IPS-18c (cell line): ENCODE results near the gene DAPK1.

ENCODE experiments used
- H3K4me3 ChIP-seq: 2 replicates; pipeline ENCODE4 v1.7.0; 2013; ENCODE audit warnings: low read depth, mild to moderate bottlenecking, low read length, moderate library complexity; ENCODE audit not compliant: insufficient read depth
- H3K9me3 ChIP-seq: one replicate; pipeline ENCODE4 v1.6.1; 2013; ENCODE audit warnings: mild to moderate bottlenecking, low read length, moderate library complexity; ENCODE audit not compliant: control insufficient read depth, insufficient read depth

Gene DAPK1

DNA sequence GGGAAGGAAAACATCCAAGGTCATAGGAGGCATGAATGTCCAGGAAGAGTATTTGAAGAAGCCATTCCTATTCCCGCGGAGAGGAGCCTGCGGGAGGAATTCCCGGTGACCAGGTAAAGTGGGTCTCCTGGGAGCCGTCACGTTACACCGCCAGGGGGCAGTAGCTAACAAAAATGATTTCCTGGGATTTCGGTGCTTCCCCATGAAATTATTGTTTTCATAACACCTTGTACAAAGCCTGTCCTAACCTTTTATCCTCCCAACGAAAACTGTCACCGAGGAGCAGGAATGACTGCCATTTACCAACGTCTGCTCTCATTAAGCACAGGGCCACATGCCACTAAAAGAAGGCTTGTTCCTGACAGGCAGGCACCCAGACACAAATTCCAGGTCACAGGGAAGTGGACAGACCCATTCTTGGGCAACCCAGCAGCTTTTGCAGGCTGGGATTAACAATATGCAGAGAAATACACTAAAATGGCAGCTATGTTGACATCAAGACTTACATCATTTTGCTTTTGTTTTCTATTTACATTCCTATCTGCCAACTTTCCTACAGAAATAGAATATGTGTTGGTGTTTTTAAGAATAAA lies 187.1 kb downstream of the DAPK1 start:
- no peak overlapping the region for H3K4me3 ChIP-seq
- no peaks in the 10 kb centered on the region for H3K9me3 ChIP-seq

DNA sequence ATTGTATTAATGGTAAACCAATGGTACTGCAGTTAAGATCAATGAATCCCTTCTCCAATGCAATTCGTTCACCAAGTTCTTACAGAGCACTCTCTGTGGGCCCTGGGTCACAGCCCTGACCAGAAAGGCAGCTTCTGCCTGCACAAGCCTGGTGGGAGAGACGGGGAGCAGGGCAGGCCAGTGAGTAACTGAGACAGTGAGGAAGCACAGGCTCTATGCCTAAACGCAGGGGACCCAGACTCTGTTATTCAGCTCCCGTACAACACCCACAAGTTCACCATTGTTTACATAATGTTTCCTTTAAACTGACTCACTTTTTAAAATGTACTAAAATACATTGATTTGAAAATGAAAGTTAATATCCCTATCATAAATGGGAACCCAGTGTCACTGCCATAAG lies 187.8 kb downstream of the DAPK1 start:
- no peak overlapping the region for H3K4me3 ChIP-seq

DNA sequence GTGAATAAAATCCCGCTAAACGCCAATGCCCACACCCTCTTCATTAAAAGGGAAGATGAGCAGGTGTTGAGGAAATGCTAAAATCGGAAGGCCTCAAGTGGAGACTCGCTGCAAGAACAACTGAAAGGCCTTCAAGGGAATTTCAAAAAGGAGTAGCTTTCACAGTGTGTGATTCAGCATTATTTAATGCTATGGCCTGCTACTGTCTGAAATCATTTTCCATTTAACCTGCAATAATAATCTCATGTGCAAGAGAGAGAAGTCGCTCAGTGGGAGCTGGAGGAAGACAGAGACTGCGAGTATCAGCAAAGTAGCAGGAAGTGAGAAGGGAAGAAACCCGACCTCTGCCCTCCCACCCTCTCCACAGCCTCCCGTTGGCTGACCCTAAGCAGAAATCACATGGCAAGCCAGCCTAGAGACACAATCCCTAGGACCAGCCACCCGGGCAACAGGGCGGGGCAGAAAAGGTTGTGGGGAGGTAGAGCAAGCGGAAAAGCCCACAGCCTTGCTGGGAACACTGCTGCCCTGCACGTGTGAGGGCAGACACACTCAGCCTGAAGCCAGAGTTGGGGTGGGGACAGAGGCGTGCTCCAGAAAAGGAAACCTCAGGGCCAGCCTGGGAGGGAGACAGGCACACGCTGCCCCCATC lies 188.3 kb downstream of the DAPK1 start:
- no peak overlapping the region for H3K4me3 ChIP-seq
- no peaks in the 10 kb centered on the region for H3K9me3 ChIP-seq

More for the DNA sequence above, 187.8 kb downstream of the DAPK1 start:
- no peaks in the 10 kb centered on the region for H3K9me3 ChIP-seq

DNA sequence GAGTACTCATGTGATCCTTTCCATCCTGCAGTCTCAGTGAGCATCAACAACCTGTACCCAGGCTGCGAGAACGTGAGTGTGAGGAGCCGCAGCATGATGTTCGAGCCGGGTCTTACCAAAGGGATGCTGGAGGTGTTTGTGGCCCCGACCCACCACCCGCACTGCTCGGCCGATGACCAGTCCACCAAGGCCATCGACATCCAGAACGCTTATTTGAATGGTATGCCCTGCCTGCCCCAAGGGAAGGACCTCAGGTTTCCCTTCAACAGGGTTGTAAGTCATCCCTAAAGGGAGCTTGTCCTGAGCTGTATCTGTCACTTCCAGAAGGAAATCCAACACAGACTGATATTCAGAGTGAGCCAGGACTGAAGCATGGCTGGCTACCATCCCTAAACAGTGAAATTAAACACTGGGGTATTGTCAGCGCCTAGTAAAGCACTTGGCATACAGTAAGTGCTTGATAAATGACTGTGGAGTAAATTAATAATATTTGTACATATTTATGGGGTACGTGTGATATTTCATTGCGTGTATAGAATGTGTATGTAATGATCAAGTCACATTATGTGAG lies 188.9 kb downstream of the DAPK1 start:
- no peak overlapping the region for H3K4me3 ChIP-seq

DNA sequence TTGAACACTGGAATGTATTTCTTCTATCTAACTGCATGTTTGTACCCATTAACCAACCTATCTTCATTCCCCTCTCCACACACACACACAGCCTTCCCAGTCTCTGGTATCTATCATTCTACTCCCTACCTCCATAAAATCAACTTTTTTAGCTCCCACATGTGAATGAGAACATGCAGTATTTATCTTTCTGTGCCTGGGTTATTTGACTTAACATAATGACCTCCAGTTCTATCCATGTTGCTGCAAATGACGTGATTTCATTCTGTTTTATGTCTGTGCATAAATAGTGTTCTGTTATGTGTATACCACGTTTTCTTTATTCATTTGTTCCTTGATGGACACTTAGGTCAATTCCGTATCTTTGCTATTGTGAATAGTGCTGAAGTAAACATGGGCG lies 189.5 kb downstream of the DAPK1 start:
- Histone ChIP-seq H3K9me3 (no peaks in the 10 kb centered on the region), H3K4me3 (no peak overlapping the region)

More for the DNA sequence above, 188.9 kb downstream of the DAPK1 start:
- no peaks in the 10 kb centered on the region for H3K9me3 ChIP-seq

DNA sequence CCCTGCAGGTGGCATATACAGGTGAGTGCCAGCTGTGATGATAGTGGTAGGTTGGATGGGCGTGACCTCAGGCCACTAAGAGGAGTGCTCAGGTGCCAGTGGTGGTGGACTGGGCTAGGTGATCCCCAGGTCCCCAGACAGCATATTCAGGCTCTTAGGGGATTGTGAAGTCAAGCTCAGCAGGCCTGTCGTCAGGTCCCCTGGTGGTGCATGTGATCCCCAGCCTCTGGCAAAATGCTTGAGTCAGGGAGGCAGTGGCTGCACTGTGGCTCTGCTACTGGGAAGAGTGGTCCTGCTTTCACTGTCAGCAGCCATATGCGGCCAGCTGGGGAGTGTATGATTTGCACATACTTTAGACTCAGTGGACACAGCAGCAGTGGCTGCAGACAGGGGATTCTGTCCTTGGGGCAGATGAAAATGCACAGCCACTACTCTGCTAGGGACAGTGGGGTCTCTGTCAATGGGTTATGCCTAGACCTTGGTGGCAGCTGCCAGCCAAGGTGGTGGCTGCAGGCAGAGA lies 196.6 kb downstream of the DAPK1 start:
- H3K9me3 ChIP-seq: no peaks in the 10 kb centered on the region
- H3K4me3 ChIP-seq: no peak overlapping the region

DNA sequence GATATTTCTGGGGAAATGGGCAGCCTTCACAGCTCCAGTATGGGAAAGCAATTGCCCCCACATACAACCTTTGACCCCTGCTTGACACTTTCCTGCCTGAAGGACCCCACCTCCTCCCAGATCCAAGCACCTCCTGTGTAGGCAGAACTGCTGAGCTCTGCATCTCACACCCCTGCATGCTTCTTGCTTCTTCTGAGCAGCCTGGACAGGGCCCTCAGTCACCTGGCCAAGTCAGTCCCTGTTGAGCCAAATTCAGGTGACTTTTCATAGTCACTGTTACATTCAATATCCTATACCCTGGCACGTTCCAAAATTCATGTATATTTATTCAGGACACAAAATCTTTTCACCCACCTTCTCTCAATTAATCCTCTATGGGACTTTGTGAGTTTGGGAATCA lies 197.9 kb downstream of the DAPK1 start:
- Histone ChIP-seq H3K9me3 (no peaks in the 10 kb centered on the region), H3K4me3 (no peak overlapping the region)

DNA sequence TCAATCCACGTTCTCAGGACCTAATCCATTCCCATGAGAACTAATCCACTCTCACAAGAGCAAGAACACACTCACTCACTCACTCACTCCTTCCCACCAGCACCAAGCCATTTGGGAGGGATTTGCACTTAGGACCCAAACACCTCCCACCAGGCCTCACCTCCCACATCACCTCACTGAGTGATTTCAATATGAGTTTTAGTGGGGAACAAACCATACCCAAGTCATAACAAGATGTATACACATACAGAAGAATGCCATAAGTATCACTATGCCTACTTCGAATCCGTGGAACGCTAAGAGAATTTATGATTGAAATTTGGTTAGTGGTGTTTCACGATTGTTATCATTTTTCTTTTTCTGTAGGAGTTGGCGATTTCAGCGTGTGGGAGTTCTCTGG lies 199.0 kb downstream of the DAPK1 start:
- Histone ChIP-seq H3K9me3 (no peaks in the 10 kb centered on the region), H3K4me3 (no peak overlapping the region)

DNA sequence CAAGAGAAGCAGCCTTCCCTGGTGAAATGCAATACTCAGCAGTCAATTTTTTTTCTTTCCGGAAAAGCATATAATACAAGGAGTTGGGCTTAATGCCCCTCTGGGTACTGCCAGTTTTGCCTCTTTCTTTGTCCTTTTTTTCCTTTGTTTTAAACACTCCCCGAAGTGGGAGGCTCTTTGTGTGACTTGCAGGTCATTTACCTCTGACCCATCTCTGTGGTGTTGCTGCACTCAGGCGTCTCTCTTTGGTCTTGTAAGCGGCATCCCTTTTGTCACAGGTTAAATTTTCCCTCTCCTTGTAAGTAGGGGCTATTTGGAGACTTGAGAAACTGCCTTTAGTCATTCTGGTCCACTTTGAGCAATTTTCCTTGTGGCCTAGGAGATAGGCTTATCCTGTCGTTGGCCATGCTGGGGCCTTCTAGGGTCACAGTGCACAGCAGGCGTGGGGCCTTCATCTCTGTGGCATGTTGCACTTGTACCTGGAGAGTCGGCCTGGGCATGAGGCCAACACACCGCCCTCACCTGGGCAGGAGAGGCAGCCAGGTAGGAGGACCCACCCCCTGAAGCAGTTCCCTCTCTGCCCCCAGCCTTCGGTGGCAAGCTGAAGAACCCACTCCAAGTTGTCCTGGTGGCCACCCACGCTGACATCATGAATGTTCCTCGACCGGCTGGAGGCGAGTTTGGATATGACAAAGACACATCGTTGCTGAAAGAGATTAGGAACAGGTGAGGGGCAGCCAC lies 200.6 kb downstream of the DAPK1 start:
- Histone ChIP-seq H3K4me3 (no peak overlapping the region), H3K9me3 (no peaks in the 10 kb centered on the region)

DNA sequence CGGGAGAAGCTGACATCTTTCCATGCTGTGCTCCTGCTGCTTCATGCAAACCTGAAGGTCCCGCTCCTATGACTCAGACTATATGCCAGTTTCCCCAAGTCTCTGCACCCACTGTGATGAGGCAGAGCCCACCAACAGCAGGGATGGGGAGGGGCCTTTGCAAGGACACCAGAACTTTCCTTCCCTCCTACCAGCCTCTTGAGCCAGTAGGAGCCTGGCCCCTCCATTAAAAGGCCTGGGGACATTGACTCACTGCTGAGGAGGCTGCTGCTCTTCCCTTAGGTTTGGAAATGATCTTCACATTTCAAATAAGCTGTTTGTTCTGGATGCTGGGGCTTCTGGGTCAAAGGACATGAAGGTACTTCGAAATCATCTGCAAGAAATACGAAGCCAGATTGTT lies 202.2 kb downstream of the DAPK1 start:
- Histone ChIP-seq H3K9me3 (no peaks in the 10 kb centered on the region), H3K4me3 (no peak overlapping the region)

DNA sequence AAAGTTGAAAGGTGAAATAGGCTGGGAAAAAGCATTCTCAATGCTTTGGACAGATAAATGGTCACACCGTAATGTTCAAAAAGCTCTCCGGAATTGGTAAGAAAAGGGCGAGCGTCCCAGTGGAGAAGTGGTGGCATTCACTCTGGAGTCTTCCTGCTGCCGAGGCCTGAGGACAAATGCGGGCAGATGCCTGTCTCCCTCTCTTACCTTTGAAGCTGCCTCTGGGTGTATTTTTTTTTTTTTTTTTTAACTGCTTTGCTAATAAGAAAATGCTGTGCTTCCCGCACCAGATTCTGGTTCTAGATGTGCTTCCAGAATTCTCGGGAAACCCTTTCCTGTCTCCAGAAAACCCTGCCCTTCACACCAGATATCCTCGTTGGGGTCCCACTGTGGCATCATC lies 203.8 kb downstream of the DAPK1 start:
- no peak overlapping the region for H3K4me3 ChIP-seq
- no peaks in the 10 kb centered on the region for H3K9me3 ChIP-seq

DNA sequence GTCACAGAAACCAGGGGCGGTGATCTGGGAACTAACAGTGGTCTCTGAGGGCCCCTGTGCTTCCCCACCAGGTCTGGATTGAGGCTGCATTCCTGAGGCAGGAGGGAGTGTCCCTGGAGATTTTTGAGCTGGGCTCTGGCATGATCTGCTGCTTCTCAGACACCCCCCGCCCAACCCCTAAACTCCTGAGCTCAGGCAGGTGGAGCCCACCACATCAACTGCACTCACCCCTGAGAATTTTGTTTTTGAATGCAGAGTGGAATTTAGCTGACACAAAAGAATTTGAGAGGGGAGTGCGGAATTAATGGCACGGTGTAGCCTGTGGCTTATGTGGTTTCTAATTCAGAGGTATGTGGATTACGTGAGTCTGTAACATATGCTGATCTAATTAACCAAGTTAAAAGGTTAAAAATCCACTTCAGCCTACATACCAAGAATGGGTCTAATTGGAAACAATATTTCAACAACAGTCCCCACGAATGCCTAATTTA lies 204.3 kb downstream of the DAPK1 start:
- no peak overlapping the region for H3K4me3 ChIP-seq
- H3K9me3 ChIP-seq: no peaks in the 10 kb centered on the region

DNA sequence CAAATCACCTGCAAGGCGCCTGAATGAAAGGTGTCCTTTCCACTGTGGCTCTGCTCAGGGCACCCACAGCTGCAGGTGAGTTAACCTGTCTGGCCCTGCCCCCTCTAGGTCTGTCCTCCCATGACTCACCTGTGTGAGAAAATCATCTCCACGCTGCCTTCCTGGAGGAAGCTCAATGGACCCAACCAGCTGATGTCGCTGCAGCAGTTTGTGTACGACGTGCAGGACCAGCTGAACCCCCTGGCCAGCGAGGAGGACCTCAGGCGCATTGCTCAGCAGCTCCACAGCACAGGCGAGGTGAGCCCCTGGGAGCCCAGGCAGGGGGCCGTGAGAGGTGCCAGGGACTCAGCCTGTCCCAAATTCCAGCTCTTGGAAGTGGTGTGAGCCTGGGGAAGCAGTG lies 205.3 kb downstream of the DAPK1 start:
- H3K9me3 ChIP-seq: no peaks in the 10 kb centered on the region
- H3K4me3 ChIP-seq: no peak overlapping the region

DNA sequence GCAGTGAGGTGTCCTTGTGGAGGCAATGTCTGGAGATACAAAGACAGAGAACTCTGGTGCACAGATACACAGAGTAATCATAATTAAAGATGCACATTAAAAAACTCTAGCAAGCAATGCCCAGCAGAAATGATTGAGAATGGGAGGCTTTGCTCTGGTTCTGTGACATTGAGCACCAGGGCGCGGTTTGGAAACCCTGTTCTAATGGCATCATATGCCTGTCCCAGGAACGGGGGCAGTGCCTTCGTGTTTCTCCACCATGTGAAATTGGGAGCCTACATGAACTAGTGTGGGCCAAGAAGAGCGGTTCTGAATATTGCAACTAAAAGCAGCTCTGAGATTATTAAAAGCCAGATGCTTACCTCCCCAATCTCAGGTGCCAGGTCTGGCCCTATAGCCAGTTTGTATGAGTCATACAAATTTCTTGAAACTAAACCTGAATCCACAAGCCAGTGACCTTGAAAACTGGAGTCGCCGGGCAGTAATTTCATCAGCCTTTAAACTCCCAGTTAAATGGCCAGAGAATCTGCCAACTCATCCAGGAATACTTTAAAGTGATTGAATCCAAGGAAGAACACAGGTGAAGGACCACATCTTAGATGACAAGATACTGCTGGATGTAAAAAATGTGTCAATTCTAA lies 206.1 kb downstream of the DAPK1 start:
- H3K4me3 ChIP-seq: no peak overlapping the region
- no peaks in the 10 kb centered on the region for H3K9me3 ChIP-seq

DNA sequence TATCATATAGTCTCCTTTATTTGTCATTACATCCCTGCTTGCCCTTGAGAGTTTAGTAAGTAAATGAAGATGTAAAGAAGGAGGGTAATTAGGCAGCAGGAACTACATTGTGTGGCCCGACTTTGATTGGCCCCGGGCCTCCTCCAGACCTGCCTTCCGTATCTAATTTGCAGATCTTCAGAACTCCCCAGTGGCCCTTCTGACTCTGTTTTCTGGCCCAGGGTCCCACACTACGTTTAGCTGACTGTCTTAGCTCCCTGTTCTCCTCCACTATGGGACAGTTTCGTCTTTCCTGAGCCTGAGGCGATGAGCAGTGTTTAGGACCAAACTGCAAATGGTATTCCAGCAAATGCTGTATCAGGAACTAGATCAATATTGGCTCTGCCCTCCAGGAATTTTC lies 206.7 kb downstream of the DAPK1 start:
- Histone ChIP-seq H3K4me3 (no peak overlapping the region), H3K9me3 (no peaks in the 10 kb centered on the region)

DNA sequence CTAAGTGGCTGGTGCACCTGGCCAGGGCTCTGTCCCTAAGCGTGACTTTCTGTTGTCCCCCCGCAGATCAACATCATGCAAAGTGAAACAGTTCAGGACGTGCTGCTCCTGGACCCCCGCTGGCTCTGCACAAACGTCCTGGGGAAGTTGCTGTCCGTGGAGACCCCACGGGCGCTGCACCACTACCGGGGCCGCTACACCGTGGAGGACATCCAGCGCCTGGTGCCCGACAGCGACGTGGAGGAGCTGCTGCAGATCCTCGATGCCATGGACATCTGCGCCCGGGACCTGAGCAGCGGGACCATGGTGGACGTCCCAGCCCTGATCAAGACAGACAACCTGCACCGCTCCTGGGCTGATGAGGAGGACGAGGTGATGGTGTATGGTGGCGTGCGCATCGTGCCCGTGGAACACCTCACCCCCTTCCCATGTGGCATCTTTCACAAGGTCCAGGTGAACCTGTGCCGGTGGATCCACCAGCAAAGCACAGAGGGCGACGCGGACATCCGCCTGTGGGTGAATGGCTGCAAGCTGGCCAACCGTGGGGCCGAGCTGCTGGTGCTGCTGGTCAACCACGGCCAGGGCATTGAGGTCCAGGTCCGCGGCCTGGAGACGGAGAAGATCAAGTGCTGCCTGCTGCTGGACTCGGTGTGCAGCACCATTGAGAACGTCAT lies 208.5 kb downstream of the DAPK1 start:
- H3K4me3 ChIP-seq: no peak overlapping the region
- H3K9me3 ChIP-seq: no peaks in the 10 kb centered on the region
